Neural crest cell (in vitro differentiated cells): ENCODE data around the gene FAM118A. TPM values are rescaled to one million over a fixed set of nuclear protein-coding genes. Genes with fewer than 3 reads are reported as not detected.

Source experiments
- DNase-seq: peaks from one replicate; pipeline ENCODE4 v3.0.0; 2021; ENCODE audit warnings: low read depth, mixed read lengths, low spot score
- H3K27ac Mint-ChIP-seq: one replicate; pipeline ENCODE4 v1.8.0; 2021; ENCODE audit warnings: mild to moderate bottlenecking, mixed read lengths; ENCODE audit not compliant: unreplicated experiment
- H3K27me3 Mint-ChIP-seq: 2 replicates; pipeline ENCODE4 v1.8.0; 2021; ENCODE audit warnings: low read depth, mild to moderate bottlenecking, mixed read lengths
- H3K36me3 Mint-ChIP-seq: 2 replicates; pipeline ENCODE4 v1.8.0; 2021; ENCODE audit warnings: low read depth, mild to moderate bottlenecking, mixed read lengths
- H3K4me1 Mint-ChIP-seq: 2 replicates; pipeline ENCODE4 v1.8.0; 2021; ENCODE audit warnings: mixed read lengths
- H3K4me3 Mint-ChIP-seq: one replicate; pipeline ENCODE4 v1.8.0; 2021; ENCODE audit warnings: mild to moderate bottlenecking, mixed read lengths
- H3K9me3 Mint-ChIP-seq: 2 replicates; pipeline ENCODE4 v1.8.0; 2021; ENCODE audit warnings: mixed read lengths
- total RNA-seq: library from RNA; stranded (reverse); gene quantifications from 2 replicates; pipeline ENCODE4 v1.2.1, GENCODE V29; 2021
- TF ChIP-seq, protein P1 (sequence below): fragments of 200-600 bp; sonication (generic); conservative IDR thresholded peaks from 2 replicates; pipeline ENCODE4 v1.5.0; 2021; ENCODE audit warnings: antibody characterized with exemption, mild to moderate bottlenecking

Gene FAM118A
- total RNA-seq, 1 donor from 2014 or later = 60.7 TPM

DNA sequence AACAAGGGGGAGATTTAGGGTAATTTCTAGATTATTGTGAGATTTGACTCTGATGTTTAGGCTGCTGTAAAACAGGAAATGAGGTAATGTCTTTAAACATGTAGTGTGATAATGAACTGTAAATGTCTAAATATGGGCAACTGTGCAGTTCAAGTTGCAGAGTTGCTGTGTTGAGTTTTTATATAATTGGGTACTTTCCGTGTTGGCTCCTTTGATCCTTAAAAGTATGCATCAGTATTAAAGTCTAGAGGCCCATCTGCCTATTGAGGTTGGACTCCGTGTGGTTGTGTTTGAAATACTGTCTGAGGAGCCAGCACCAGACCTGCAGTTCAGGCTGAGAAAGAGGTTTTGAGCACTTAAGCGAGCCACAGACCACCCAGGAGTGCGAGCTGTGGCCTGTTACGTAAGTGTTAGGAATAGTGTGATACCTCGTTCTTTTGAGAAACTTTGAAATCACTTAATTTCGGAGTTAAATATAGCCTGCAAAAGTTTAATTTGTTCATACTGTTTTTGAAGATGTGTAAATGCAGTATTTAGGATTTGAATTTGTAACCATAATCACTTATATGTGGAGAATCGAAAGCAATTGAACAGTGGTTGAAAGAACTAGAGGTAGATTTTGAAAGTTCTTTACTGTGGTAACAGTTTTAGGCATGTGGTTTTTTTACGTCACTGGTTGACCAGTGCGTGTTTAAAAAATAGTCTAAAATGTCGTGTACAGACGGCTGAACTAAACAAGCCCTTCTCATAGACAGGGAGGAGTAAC, 9.0 kb downstream of the FAM118A start:
- Mint-ChIP-seq H3K9me3 (no peaks in the 10 kb centered on the region), H3K27ac (no peak overlapping the region), H3K27me3 (no peaks in the 10 kb centered on the region), H3K36me3 (peaks cover 5% of the 10 kb centered on the region), H3K4me1 (peaks cover 27% of the 10 kb centered on the region), H3K4me3 (no peak overlapping the region)
- no peak for DNase-seq
- TF ChIP-seq, protein P1, sequence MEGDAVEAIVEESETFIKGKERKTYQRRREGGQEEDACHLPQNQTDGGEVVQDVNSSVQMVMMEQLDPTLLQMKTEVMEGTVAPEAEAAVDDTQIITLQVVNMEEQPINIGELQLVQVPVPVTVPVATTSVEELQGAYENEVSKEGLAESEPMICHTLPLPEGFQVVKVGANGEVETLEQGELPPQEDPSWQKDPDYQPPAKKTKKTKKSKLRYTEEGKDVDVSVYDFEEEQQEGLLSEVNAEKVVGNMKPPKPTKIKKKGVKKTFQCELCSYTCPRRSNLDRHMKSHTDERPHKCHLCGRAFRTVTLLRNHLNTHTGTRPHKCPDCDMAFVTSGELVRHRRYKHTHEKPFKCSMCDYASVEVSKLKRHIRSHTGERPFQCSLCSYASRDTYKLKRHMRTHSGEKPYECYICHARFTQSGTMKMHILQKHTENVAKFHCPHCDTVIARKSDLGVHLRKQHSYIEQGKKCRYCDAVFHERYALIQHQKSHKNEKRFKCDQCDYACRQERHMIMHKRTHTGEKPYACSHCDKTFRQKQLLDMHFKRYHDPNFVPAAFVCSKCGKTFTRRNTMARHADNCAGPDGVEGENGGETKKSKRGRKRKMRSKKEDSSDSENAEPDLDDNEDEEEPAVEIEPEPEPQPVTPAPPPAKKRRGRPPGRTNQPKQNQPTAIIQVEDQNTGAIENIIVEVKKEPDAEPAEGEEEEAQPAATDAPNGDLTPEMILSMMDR = no peak

DNA sequence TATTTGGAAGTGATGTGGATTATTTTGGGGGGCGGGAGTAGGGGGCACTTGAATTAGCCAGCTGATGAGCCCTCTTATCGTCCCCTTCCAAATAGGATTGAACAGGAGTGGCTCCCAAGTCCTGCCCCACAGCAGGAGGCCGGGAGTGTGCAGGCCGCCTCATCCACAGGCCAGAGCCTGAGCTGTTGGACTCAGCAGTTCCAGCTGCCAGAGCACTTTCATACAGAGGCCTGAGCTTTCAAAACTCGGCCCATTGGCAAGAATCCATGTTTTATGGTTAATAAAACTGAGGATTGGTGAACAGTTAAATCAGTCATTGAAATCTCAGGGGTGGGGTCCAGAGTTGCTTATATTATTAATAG, 9.6 kb downstream of the FAM118A start:
- no peak overlapping the region for H3K4me3 Mint-ChIP-seq
- peaks cover 8% of the 10 kb centered on the region for H3K36me3 Mint-ChIP-seq
- no peaks in the 10 kb centered on the region for H3K27me3 Mint-ChIP-seq
- no peak overlapping the region for H3K27ac Mint-ChIP-seq
- DNase-seq = no peak
- no peaks in the 10 kb centered on the region for H3K9me3 Mint-ChIP-seq
- H3K4me1 Mint-ChIP-seq = peaks cover 27% of the 10 kb centered on the region
- TF ChIP-seq, protein P1 = no peak

DNA sequence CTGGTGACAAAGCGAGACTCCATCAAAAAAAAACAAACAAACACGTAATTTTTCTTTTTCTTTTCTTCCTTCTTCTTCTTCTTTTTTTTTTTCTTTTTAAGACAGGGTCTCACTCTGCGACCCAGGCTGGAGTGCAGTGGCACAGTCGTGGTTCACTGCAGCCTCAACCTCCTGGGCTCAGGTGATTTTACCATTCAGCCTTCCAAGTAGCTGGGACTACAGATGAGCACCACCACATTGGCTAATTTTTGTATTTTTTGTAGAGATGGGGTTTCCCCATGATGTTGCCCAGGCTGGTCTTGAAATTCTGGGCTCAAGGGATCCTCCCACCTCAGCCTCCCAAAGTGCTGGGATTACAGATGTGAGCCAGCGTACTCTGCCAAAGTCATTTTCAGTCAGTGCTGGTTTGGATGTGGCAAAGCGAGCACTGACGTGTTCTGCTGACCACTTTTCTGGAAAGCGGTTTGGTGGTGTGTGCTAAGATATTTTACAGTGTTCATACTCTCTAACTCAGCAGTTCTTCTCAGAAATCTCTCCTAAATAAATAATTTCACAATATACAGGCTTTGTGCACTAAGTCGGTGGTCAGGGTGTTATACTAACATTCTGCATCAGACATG, 10.7 kb downstream of the FAM118A start:
- no peak for DNase-seq
- Mint-ChIP-seq H3K27ac (no peak overlapping the region), H3K9me3 (no peaks in the 10 kb centered on the region), H3K4me1 (peaks cover 27% of the 10 kb centered on the region), H3K36me3 (peaks cover 12% of the 10 kb centered on the region), H3K27me3 (no peaks in the 10 kb centered on the region), H3K4me3 (no peak overlapping the region)
- TF ChIP-seq, protein P1 = no peak

DNA sequence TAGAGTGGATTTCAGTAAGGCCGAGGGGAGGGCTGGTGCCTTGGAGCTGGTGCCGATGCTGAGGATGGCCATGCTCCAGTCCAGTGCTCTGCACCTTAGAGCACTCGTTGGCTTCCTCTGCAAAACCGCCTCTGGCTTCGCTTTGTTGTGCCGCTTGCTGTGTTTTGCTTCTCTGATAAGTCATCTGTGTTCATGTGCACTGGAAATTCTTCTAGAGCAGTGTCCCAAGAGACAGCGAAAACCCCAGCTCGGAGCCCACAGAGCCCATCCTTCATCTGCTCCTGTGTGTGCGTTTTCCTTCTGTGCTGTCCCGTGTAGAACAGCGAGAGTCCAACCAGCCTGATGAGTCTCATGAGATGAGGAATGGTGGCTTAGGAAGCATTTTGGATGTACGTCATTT, 12.1 kb downstream of the FAM118A start:
- no peak overlapping the region for H3K27ac Mint-ChIP-seq
- H3K4me3 Mint-ChIP-seq = no peak overlapping the region
- no peaks in the 10 kb centered on the region for H3K27me3 Mint-ChIP-seq

DNA sequence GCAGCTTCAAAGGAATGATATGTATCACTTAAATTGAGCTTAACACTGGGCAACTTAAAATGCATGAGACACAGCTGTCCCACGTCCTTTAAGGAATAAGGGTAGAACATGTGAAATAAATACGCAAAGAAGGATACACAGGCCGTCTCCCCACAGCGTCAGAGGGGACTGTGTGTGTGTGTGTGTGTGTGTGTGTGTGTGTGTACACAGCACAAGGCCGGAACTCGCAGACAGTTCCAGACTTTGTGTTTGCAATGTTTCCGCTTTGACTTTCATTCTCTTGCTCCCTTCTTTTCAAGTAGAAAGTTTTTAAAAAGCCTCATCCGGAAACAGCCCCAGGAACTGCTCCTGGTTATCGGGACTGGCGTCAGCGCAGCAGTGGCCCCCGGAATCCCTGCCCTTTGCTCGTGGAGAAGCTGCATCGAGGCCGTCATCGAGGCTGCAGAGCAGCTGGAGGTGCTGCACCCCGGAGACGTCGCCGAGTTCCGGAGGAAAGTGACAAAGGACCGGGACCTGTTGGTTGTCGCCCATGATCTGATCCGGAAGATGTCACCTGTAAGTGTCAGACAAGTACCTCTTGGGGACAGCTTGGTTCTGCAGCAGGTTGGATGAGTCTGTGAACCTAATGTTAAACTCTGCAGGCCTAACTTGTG, 13.3 kb downstream of the FAM118A start:
- Mint-ChIP-seq H3K27ac (no peak overlapping the region), H3K4me3 (no peak overlapping the region), H3K9me3 (no peaks in the 10 kb centered on the region), H3K4me1 (peaks cover 21% of the 10 kb centered on the region), H3K27me3 (no peaks in the 10 kb centered on the region), H3K36me3 (peaks cover 17% of the 10 kb centered on the region)
- no peak for DNase-seq
- TF ChIP-seq, protein P1 = no peak

More for the DNA sequence above, 12.1 kb downstream of the FAM118A start:
- H3K4me1 Mint-ChIP-seq = peaks cover 22% of the 10 kb centered on the region
- peaks cover 14% of the 10 kb centered on the region for H3K36me3 Mint-ChIP-seq
- TF ChIP-seq, protein P1 = no peak
- no peak for DNase-seq
- H3K9me3 Mint-ChIP-seq = no peaks in the 10 kb centered on the region
